HEK293 (cell line): Measurements from ENCODE around the gene TMPRSS6.

ENCODE experiments used
- CTCF ChIP-seq: fragments of 450-650 bp; formaldehyde crosslinking; IDR thresholded peaks from 2 replicates; pipeline ENCODE4 v1.5.1; 2016; ENCODE audit warnings: missing biosample characterization, missing genetic modification characterization
- KLF9 ChIP-seq: fragments of 450-650 bp; formaldehyde crosslinking; IDR thresholded peaks from 2 replicates; pipeline ENCODE4 v1.5.1; 2016; ENCODE audit warnings: missing biosample characterization, missing genetic modification characterization, low read depth
- RBAK ChIP-seq: fragments of 450-650 bp; formaldehyde crosslinking; IDR thresholded peaks from 2 replicates; pipeline ENCODE4 v1.5.1; 2016; ENCODE audit warnings: missing biosample characterization, missing genetic modification characterization
- REST ChIP-seq: fragments of 450-650 bp; formaldehyde crosslinking; IDR thresholded peaks from 2 replicates; pipeline ENCODE4 v1.5.1; 2016; ENCODE audit warnings: missing biosample characterization, missing genetic modification characterization
- ZBTB44 ChIP-seq: fragments of 450-650 bp; IDR thresholded peaks from 2 replicates; pipeline ENCODE4 v1.5.1; 2018; ENCODE audit warnings: missing biosample characterization, mild to moderate bottlenecking, missing genetic modification characterization
- ZNF24 ChIP-seq: fragments of 450-650 bp; formaldehyde crosslinking; IDR thresholded peaks from 2 replicates; pipeline ENCODE4 v1.5.1; 2016; ENCODE audit warnings: missing biosample characterization, missing genetic modification characterization
- ZNF513 ChIP-seq: fragments of 450-650 bp; IDR thresholded peaks from 2 replicates; pipeline ENCODE4 v1.5.1; 2018; ENCODE audit warnings: missing biosample characterization, missing genetic modification characterization
- ZNF626 ChIP-seq: fragments of 450-650 bp; sonication (Bioruptor Pico); formaldehyde crosslinking; IDR thresholded peaks from 2 replicates; pipeline ENCODE4 v1.5.1; 2018; ENCODE audit warnings: missing biosample characterization, missing genetic modification characterization, inconsistent platforms
- ZNF704 ChIP-seq: fragments of 450-650 bp; formaldehyde crosslinking; IDR thresholded peaks from 2 replicates; pipeline ENCODE4 v1.5.1; 2016; ENCODE audit warnings: missing biosample characterization, missing genetic modification characterization
- ZNF747 ChIP-seq: fragments of 450-650 bp; formaldehyde crosslinking; IDR thresholded peaks from 2 replicates; pipeline ENCODE4 v1.5.1; 2016; ENCODE audit warnings: missing biosample characterization, missing genetic modification characterization

- TF ChIP-seq ZNF626 (tag by site-specific recombination) (no peak), ZNF704 (no peak), CTCF (no peak), ZNF747 (no peak), ZBTB44 (tag by site-specific recombination) (no peak), ZNF24 (tag by site-specific recombination) (no peak), RBAK (no peak), KLF9 (no peak), REST (tag by site-specific recombination) (no peak), ZNF513 (no peak)
Observed at GRCh38 chr22:37054600-37055365, 54.7 kb downstream of the TMPRSS6 start.
